HG02852 (cell line): ENCODE data around the gene KIFC1.

Experiments
- ATAC-seq: cut with Tn5 transposase; IDR thresholded peaks from one replicate; pipeline ENCODE4 v1.9.1; 2021; ENCODE audit warnings: mild to moderate bottlenecking, moderate library complexity; ENCODE audit not compliant: unreplicated experiment

Gene KIFC1

GRCh38 chr6:33410050-33410710, 18.6 kb downstream of the KIFC1 start:
- peak; percentile 76 for ATAC-seq

- peak; percentile 38 for ATAC-seq
These were observed 19.3 kb downstream of the KIFC1 start, which contains the start of gene PHF1 for GRCh38 chr6:33410711-33411631. TSS of gene PHF1 (plus strand) at chr6:33411014. CDS start at chr6:33412264, 1,250 bp downstream.

GRCh38 chr6:33411632-33412005, 20.0 kb downstream of the KIFC1 start:
- no peak for ATAC-seq

- ATAC-seq: no peak
These were observed 20.8 kb downstream of the KIFC1 start for GRCh38 chr6:33412140-33413009.

GRCh38 chr6:33413241-33414120, 21.9 kb downstream of the KIFC1 start:
- no peak for ATAC-seq

GRCh38 chr6:33414592-33415271, 23.1 kb downstream of the KIFC1 start:
- no peak for ATAC-seq

- no peak for ATAC-seq
These were observed 24.2 kb downstream of the KIFC1 start for GRCh38 chr6:33415831-33416230.

- no peak for ATAC-seq
These were observed 24.9 kb downstream of the KIFC1 start for GRCh38 chr6:33416386-33417127.

GRCh38 chr6:33417128-33417902, 25.7 kb downstream of the KIFC1 start:
- no peak for ATAC-seq

- ATAC-seq: peak; percentile 85
These were observed 26.5 kb downstream of the KIFC1 start, which contains the start of gene CUTA for GRCh38 chr6:33417903-33418689. TSS of gene CUTA (minus strand) at chr6:33418107. CDS start at chr6:33418000, 107 bp downstream.

GRCh38 chr6:33418690-33419291, 27.2 kb downstream of the KIFC1 start:
- no peak for ATAC-seq

- no peak for ATAC-seq
These were observed 28.2 kb downstream of the KIFC1 start, which contains the start of gene SYNGAP1 for GRCh38 chr6:33419580-33420490. TSS of gene SYNGAP1 (plus strand) at chr6:33420065. CDS start at chr6:33420265, 200 bp downstream.

GRCh38 chr6:33420491-33421343, 29.1 kb downstream of the KIFC1 start:
- ATAC-seq: no peak

GRCh38 chr6:33421344-33421643, 29.7 kb downstream of the KIFC1 start:
- no peak for ATAC-seq

GRCh38 chr6:33423777-33424176, 32.2 kb downstream of the KIFC1 start:
- ATAC-seq: no peak
